Left ventricle myocardium inferior (tissue), 1 donor: Measurements from ENCODE around the gene ANKRD13C. TPM values are rescaled to one million over a fixed set of nuclear protein-coding genes. Genes with fewer than 3 reads are reported as not detected.

Experiments
- DNase-seq: peaks from one replicate; pipeline ENCODE4 v3.0.0-alpha.2; 2020
- H3K27ac ChIP-seq: fragments of 200-600 bp; replicated peaks from 2 replicates; pipeline ENCODE4 v1.8.0; 2021
- H3K27me3 ChIP-seq: fragments of 200-600 bp; 2 replicates; pipeline ENCODE4 v1.8.0; 2021; ENCODE audit warnings: low read depth
- H3K36me3 ChIP-seq: fragments of 200-600 bp; 2 replicates; pipeline ENCODE4 v1.8.0; 2021
- H3K4me1 ChIP-seq: fragments of 200-600 bp; 2 replicates; pipeline ENCODE4 v1.8.0; 2021
- H3K4me3 ChIP-seq: fragments of 200-600 bp; 2 replicates; pipeline ENCODE4 v1.8.0; 2021; ENCODE audit warnings: mild to moderate bottlenecking, moderate library complexity
- H3K9me3 ChIP-seq: fragments of 200-600 bp; replicated peaks from 2 replicates; pipeline ENCODE4 v1.8.0; 2021
- CTCF ChIP-seq: fragments of 200-600 bp; IDR thresholded peaks from 2 replicates; pipeline ENCODE4 v1.8.0; 2021; ENCODE audit warnings: antibody characterized with exemption, mild to moderate bottlenecking, borderline replicate concordance
- intact Hi-C: fragments of 100-400 bp; cut with micrococcal nuclease; formaldehyde crosslinking; loops from one replicate; pipeline ENCODE4 v1.11.0; 2022
- total RNA-seq: library from RNA; stranded (reverse); fragmentation: NEBNext Ultra II Directional; extraction: Animal tissue kit (Norgen Biotek cat#: 25700); gene quantifications from one replicate; pipeline ENCODE4 v1.2.1, GENCODE V29; 2021
- donor health status: DM: no; HTN: yes; CAD: no; lungs with severe emphysema.

Gene ANKRD13C
- total RNA-seq, 1 donor from 2014 or later = 9.5 TPM

GRCh38 chr1:70222716-70223235 lies 131.7 kb downstream of the ANKRD13C start:
- H3K4me1 ChIP-seq = peaks cover 78% of the 10 kb centered on the region
- H3K9me3 ChIP-seq = no peaks in the 10 kb centered on the region
- H3K4me3 ChIP-seq = peak overlapping the region; percentile 84
- peak overlapping the region; percentile 95 for H3K27ac ChIP-seq
- no peak for DNase-seq
- TF ChIP-seq CTCF = no peak
- H3K36me3 ChIP-seq = peaks cover 4% of the 10 kb centered on the region
- intact Hi-C loops = no loop called here
- no peaks in the 10 kb centered on the region for H3K27me3 ChIP-seq

GRCh38 chr1:70221238-70222121 lies 133.0 kb downstream of the ANKRD13C start, which contains the start of gene SRSF11:
SRSF11 (plus strand) TSS chr1:70221380; CDS start chr1:70221637, 257 bp downstream.
- Histone ChIP-seq H3K27me3 (no peaks in the 10 kb centered on the region), H3K4me1 (peaks cover 65% of the 10 kb centered on the region), H3K4me3 (peak within 1 kb of the TSS; percentile 84), H3K27ac (peak within 1 kb of the TSS; percentile 95), H3K36me3 (peaks cover 4% of the 10 kb centered on the region), H3K9me3 (no peaks in the 10 kb centered on the region)
- intact Hi-C loops = no loop called here
- DNase-seq = peak; percentile 98
- TF ChIP-seq CTCF = peak; percentile 34

- peak overlapping the region; percentile 95 for H3K27ac ChIP-seq
- intact Hi-C loops = no loop called here
Measured at GRCh38 chr1:70220517-70221237, 133.8 kb downstream of the ANKRD13C start.

GRCh38 chr1:70220015-70220414 lies 134.5 kb downstream of the ANKRD13C start:
- intact Hi-C loops = no loop called here
- no peak for TF ChIP-seq CTCF
- no peaks in the 10 kb centered on the region for H3K9me3 ChIP-seq
- DNase-seq = no peak
- H3K27me3 ChIP-seq = no peaks in the 10 kb centered on the region
- H3K4me3 ChIP-seq = no peak overlapping the region
- peaks cover 53% of the 10 kb centered on the region for H3K4me1 ChIP-seq
- peaks cover 6% of the 10 kb centered on the region for H3K36me3 ChIP-seq
- H3K27ac ChIP-seq = peak overlapping the region; percentile 95

More at GRCh38 chr1:70220517-70221237, 133.8 kb downstream of the ANKRD13C start:
- Histone ChIP-seq H3K36me3 (peaks cover 9% of the 10 kb centered on the region), H3K4me1 (peaks cover 59% of the 10 kb centered on the region), H3K9me3 (no peaks in the 10 kb centered on the region), H3K4me3 (peak overlapping the region; percentile 84), H3K27me3 (no peaks in the 10 kb centered on the region)
- no peak for DNase-seq
- no peak for TF ChIP-seq CTCF

- no peaks in the 10 kb centered on the region for H3K9me3 ChIP-seq
- no peak overlapping the region for H3K27ac ChIP-seq
- H3K4me1 ChIP-seq = peaks cover 70% of the 10 kb centered on the region
- DNase-seq = no peak
- TF ChIP-seq CTCF = no peak
- peaks cover 13% of the 10 kb centered on the region for H3K36me3 ChIP-seq
- intact Hi-C loops = no loop called here
- no peaks in the 10 kb centered on the region for H3K27me3 ChIP-seq
- H3K4me3 ChIP-seq = no peak overlapping the region
Measured at GRCh38 chr1:70211541-70211940, 143.0 kb downstream of the ANKRD13C start.
